Limb (tissue), 2 donors: Measurements from ENCODE around the gene GSTA5.
"Not testable (repeated sequence)": the region's sequence is repeated elsewhere in the genome, so short reads cannot be mapped to it uniquely, and the experiment has no call there.

Experiments
- DNase-seq, 2 donors: peaks; one replicate each; pipeline ENCODE4 v3.0.0-alpha.2; 2016; ENCODE audit errors: extremely low spot score in 2 of 2

GSTA5 gene

DNA sequence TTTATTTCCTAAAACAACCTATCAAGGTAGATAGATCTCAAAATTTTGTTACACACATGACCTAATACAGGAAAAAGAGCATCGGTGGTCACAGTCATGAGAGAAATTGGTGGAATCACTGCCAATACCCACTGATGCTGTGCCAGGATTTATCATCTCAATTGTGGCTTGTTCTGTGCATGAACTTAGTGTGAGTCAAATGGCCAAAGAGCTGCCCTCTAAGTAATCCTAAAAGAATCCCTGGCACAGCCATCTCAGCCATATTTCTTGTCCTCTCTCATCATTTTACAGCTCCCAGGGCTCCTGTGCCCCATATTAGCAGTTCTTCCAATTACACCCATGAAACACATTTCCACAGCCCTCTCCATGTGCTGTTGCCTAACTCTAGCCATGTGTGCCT lies 6.1 kb downstream of the GSTA5 start:
- no peak for DNase-seq

DNA sequence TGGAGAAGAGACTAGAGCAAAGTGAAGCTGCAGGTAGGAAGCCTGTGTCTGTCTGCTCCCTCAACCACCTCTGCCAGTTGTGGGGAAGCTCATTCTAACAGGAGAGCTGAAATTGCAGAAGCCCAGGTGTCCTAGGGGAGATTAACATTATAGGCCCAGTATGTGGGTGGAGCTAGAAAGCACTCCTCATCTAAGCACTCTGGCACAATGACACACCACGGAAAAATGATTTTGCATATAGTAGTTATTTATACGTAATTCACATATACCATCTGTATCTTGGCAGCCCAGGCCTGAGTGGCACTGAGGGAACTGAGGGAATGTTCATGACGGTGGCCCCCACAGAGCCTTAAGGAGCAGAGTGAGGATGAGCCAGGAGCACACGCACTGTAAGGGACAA lies 9.7 kb downstream of the GSTA5 start:
- not testable (repeated sequence) for DNase-seq

DNA sequence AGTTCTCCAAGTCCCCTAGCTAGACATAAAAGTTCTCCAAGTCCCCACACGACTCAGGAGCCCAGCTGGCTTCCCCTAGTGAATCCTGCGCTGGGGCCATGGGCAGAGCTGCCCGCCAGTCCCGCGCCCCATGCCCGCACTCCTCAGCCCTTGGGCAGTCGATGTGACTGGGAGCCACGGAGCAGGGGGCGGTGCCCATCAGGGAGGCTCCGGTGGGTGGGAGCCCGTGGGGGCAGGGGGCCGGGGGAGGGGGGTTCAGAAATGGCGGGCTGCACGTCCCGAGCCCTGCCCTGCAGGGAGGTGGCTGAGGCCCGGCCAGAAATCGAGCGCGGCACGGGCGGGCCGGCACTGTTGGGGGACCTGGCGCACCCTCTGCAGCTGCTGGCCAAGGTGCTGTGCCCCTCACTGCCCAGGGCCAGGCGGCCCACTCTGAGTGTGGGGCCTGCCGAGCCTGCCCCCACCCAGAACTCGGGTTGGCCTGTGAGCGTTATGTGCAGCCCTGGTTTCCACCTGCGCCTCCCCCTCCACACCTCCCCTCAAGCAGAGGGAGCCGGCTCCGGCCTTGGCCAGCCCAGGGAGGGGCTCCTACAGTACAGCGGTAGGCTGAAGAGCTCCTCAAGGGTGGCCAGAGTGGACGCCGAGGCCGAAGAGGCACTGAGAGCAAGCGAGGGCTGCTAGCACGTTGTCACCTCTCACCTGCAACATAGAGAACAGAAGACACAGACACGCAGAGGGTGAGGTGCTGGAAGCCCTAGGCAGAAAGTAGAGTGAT lies 11.4 kb downstream of the GSTA5 start:
- no peak for DNase-seq

DNA sequence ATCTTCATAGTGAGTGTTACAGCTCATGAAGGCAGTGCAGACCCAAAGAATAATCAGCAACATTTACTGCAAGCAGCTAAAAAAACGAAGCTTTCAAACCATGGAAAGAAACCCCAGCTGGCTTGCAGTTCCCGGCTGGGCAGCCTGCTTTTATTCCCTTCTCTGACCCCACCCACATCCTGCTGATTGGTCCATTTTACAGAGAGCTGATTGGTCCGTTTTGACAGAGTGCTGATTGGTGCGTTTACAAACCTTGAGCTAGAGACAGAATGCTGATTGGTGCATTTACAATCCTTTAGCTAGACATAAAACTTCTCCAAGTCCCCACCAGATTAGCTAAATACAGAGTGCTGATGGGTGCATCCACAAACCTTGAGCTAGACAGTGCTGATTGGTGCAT lies 12.0 kb downstream of the GSTA5 start:
- not testable (repeated sequence) for DNase-seq

DNA sequence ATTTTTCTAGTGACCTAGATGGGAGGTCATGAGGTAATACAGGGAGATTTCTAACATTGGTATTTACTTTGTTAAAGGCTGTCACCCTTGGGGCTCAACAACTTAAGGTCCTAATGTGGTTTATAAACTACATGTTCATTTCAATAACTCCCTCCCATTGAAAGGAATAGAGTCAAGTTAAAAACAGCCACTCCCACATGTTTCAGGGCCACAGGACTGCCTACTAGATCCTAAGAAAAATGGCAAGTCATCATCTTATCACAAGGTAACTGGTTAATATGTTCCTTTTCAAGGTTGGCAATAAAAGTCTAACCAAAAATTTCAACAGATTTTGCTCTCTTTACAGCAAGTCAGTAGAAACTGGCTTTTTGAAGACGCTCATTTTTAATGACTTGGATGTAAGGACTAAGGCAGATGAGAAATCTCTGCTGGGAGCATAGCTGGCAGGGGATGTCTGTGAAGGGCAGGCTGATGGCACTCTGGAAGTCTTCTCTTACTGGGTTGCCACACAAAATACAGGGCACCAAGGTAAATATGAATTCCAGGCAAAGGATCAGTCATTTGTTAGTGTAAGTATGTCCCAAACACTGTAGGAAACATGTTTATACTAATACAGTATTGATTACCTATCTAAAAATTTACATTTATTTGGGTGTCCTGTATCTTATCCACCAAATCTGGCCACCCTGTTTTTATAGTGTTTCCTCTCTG lies 13.4 kb downstream of the GSTA5 start:
- DNase-seq = not testable (repeated sequence)

DNA sequence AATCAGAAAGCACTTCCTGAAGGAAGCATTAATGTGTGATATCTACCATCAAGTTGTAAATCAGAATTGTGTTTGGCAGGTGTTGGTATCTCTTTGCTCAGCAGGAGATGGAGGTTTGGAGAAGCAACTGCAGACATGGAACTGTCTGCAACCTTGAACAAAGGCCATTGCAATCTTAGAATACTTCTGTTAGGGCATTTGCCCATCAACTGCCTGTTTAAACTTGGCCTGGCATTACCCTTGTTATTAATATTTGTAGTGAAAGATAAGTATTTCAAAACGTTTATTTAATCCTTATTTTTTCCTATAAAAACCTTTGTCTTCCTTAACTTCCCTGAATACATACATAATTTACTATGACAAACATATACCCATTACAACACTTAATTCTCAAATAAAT lies 14.1 kb downstream of the GSTA5 start:
- DNase-seq = no peak

DNA sequence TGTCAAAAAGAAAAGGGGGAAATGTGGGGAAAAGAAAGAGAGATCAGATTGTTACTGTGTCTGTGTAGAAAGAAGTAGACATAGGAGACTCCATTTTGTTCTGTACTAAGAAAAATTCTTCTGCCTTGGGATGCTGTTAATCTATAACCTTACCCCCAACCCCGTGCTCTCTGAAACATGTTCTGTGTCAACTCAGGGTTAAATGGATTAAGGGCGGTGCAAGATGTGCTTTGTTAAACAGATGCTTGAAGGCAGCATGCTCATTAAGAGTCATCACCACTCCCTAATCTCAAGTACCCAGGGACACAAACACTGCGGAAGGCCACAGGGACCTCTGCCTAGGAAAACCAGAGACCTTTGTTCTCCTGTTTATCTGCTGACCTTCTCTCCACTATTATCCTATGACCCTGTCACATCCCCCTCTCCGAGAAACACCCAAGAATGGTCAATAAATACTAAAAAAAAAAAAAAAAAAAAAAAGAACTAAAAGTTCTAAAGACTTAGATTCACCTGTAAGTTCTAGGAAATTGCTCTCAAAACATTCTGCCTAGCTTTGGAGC lies 14.6 kb downstream of the GSTA5 start:
- not testable (repeated sequence) for DNase-seq

DNA sequence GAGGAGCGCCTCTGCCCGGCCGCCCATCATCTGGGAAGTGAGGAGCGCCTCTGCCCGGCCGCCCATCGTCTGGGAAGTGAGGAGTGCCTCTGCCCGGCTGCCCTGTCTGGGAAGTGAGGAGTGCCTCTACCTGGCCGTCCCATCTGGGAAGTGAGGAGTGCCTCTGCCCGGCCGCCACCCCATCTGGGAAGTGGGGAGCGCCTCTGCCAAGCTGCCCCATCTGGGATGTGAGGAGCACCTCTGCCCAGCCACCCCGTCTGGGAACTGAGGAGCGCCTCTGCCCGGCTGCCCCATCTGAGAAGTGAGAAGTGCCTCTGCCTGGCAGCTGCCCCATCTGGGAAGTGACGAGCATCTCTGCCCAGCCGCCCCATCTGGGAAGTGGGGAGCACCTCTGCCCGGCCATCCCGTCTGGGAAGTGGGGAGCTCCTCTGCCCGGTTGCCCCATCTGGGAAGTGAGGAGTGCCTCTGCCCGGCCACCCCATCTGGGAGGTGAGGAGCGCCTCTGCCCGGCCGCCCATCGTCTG lies 15.3 kb downstream of the GSTA5 start:
- DNase-seq = not testable (repeated sequence)

DNA sequence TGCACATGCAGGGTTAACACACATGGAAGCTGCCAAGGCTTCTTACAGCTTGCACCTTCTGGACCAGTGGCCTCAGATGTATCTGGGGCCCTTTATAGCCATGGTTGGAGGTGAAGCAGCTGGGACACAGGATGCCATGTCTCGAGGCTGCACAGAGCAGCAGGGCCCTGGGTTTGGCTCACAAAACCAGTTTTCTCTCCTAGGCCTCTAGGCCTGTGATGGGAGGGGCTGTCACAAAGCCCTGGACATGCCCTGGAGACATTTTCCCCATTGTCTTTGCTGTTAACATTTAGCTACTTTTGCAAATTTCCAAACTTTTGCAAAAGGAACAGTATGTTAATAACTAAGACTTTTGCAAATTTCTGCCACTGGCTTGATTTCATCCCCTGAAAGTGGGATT lies 18.8 kb downstream of the GSTA5 start:
- no peak for DNase-seq

DNA sequence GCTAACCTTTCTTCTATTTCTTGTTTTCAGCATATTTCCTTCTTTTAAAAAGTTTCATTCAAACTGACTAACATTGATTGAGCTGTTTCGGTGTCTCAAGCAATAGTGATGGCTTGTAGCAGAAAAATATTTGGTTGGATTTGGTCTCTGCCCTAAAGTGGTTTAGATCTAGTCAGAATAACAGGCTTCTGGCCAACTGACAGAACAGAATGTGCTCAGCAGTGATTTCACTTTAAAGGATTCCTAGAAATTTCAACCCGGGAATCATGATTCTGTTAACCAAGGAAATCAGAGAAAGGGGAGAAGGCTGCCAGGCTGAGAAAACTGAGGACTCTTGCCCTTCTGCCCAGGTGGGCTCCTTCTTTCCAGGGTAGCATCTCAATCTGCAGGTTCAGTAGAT lies 20.4 kb downstream of the GSTA5 start:
- DNase-seq = no peak

DNA sequence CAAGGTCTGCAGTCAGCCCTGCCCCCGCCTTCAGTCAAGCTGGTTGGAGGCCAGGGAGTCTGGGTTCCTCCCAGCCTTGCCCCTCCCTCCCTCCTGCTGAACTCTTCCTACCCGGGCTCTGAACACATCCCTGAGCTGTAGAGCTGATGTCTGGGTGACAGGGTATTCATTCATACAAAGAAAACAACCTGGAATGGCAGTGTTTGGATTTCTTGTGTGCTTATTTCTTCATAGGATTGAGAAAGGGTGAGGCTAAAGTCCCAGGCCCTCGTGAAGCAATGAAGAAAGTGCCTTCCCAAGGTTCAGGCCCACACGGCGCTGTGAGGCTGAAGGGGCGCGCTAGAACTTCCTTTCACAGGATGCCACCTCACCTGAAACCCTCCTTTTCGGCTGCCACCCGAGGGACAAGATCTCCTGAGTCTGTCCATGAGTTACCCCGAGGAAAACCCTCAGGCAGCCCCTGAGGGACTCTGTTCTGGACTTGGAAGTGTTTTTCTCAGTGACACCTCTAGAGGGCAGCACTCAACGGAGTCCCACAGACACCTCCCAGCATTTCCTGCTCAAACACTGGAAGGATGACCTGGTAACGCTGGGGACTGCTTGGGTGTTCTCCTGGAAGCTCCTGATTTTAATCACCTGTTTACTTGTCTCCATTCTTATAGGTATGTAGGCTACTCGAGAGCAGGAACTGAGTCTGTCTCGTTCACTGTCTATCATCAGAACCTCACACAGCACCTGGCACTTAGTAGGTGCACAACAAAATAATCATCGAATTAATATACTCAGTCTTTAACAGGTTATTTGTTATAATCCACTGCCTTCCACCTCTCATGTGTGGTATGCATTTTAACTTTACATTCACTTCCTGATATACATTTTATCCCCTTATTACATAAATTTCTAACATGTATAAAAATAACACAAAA lies 25.2 kb downstream of the GSTA5 start:
- DNase-seq = peak in 1 of 2 donors; percentile 34

DNA sequence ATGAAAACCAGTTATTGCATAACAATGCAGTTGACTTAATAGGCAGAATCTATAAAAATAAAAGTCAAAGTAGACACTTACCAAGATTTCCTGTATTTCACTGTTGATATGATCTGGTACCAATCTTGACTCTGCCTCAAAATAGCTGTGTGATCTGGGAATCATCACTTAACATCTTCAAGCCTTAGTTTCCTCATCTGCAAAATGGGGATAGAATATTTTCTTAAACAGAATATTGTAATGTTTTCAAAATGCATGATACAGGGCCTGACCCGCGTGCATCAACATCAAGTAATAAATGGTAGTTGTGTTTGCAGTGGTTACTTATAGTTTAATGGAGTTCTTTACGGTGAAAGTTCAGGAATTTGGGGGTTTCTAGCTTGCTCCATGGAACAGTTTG lies 26.1 kb downstream of the GSTA5 start:
- DNase-seq = not testable (repeated sequence)

DNA sequence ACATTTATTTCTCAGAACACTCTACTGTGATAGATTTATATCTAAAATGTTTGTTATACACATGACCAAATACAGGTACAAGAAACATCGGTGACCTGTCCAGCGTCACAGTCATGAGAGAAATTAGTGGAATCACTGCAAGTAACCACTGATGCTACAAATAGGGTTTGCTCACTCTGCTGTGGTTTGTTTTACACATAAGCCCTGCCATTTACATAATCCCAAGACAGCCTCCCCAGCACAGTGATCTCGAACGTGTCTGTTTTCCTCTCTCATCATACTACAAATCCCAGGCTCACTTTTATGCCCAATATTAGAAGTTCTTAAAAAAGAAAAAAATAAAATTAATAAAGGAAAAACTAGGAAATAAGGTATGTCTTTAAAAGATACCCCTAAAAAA lies 30.8 kb downstream of the GSTA5 start:
- not testable (repeated sequence) for DNase-seq

DNA sequence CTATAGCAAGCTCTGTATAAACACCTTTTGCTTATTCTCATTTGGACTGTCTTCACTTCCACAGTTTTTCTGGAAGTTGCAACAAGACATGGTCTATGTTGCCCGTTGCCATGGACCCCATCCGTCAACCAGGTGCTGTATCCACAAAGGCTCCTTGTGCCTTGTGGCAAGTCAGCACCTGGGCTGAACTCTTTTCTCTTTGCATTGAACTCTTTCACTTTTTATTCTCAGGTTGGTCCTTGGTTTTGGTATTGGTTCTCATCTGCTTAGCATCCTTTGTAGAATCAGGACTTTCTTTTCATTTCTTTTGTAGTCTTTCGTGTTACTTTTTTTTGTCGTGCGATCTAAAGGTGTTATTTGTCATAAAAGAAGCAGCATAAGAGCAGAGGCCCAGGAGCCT lies 32.0 kb downstream of the GSTA5 start:
- no peak for DNase-seq

DNA sequence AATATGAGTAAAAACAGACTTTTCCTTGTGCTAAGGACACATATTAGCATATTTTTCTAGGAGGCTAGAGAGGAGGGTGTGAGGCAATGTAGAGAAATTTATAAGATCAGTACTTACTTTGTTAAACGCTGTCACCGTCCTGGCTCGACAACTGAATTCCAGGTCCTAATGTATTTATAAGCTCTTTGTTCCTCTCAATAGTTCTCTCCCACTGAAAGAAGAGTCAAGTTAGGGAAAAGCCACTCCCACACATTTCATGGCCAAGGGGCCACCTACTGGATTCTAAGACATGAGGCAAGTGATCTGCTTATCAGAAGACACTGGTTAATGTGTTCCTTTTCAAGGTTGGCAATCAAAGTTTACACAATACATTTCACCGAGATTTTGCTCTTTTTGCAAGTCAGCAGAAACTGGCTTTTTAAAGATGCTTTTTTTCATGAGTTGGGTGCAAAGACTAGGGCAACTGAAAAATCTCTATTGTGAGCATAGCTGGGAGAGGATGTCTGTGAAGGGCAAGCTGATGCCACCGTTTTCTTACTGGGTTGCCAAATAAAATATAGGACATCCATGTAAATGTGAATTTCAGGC lies 36.9 kb downstream of the GSTA5 start, which contains the start of gene GSTA1:
TSS of gene GSTA1 (minus strand) at position 149 of the 588 bp plus-strand sequence. CDS start 4,549 bp downstream, outside the sequence.
- DNase-seq = not testable (repeated sequence)

DNA sequence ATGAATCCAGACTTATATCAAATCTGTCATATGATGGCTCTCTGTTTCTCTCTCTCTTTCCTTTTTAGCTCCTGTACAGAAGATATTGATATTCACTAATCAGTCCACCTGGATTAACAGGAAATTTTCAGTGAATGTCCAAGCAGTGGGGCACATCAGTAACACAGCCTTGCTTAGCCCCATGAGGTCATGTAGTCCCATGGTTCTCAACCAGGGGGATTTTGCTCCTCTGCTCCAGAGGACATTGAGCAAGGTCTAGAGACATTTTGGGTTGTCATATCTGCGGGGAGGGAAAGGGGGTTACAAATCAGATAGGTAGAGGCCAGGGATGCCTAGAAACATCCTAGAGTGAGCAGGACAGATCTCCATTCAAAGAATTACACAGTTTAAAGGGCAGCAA lies 37.8 kb downstream of the GSTA5 start:
- no peak for DNase-seq

DNA sequence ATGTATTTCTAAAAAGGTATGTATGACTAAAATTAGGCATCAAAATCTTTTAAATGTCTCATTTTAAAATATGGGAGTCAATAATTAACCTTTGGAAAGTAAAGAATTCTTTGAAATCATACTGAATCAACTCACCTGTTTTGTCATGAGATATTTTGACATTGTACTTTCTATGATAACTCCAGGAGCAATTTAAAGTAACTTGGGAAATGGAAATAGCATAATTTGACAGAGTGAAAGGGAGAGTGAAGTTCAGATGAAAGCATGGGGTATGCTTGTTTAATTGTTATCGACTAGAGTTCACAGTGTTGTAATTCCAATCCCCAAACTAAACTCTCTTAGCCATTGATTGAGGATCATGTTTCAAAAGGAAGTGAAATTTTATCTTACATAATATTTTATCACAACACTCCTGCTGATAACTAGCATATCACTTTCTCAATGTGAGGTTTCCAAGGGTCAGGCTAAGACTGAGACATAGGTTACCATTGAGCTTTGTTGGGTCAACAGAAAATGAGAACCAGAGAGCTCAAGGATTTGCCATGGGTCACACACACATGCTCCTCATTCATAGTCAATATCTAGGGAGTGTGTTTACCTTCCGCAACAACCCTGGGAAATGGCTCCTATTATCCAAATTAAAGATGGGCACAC lies 39.3 kb downstream of the GSTA5 start:
- no peak for DNase-seq

DNA sequence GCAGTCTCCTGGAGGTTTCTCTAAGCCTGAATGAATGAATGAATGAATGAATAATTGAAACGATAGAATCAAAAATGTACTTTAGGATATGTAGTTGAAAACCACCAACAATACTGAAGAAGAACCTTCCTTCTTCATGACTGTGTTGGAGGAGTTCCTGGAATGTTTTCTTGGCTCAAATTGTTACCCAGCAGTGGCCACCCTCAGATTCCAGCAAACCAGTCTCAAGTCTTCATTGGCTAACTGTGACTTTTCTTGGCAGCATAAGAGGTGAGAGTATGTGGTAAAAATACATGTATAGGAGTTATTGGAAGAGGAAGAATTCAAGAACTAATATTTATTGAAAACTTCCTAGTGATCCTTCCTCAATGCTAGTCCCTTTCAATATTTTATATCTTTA lies 41.3 kb downstream of the GSTA5 start:
- not testable (repeated sequence) for DNase-seq

DNA sequence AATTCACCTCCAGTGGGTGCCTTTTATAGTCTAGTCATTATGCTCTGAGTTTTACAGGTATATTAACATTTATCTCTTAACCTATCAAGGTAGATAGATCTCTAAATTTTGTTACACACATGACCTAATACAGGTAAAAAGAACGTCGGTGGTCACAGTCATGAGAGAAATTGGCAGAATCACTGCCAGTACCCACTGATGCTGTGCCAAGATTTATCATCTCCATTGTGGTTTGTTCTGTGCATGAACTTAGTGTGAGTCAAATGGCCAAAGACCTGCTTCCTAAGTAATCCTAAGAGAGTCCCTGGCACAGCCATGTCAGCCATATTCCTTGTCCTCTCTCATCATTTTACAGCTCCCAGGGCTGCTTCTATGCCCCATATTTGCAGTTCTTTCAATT lies 46.2 kb downstream of the GSTA5 start:
- not testable (repeated sequence) for DNase-seq

DNA sequence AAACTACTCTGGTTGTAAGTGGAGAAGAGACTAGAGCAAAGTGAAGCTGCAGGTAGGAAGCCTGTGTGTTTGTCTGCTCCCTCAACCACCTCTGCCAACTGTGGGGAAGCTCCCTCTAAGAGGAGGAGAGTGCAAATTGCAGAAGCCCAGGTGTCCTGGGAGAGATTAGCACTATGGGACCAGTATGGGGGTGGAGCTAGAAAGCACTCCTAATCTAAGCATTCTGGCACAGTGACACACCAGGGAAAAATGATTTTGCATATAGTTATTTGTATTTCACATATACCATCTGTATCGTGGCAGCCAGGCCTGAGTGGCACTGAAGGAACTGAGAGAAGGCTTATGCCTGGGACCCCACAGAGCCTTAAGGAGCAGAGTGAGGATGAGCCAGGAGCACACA lies 49.8 kb downstream of the GSTA5 start:
- no peak for DNase-seq
